Suprapubic skin (tissue), 4 donors: Measurements from ENCODE around the gene UBXN10. TPM values are rescaled to one million over a fixed set of nuclear protein-coding genes. Genes with fewer than 3 reads are reported as not detected.
"Not testable (repeated sequence)": the region's sequence is repeated elsewhere in the genome, so short reads cannot be mapped to it uniquely, and the experiment has no call there.

Experiments used
- DNase-seq, 2 donors: peaks; one replicate each; pipeline ENCODE4 v3.0.0-alpha.2; 2019; ENCODE audit warnings: low spot score in 2 of 2
- H3K27ac ChIP-seq: fragments of 200-600 bp; sonication (generic); one replicate; pipeline ENCODE4 v1.5.1; 2019
- H3K27me3 ChIP-seq: fragments of 200-600 bp; sonication (generic); one replicate; pipeline ENCODE4 v1.5.1; 2019
- H3K36me3 ChIP-seq: fragments of 200-600 bp; sonication (generic); one replicate; pipeline ENCODE4 v1.5.1; 2019
- H3K4me1 ChIP-seq: fragments of 200-600 bp; sonication (generic); one replicate; pipeline ENCODE4 v1.5.1; 2019
- H3K4me3 ChIP-seq: fragments of 200-600 bp; sonication (generic); one replicate; pipeline ENCODE4 v1.5.1; 2019; ENCODE audit warnings: mild to moderate bottlenecking
- H3K9me3 ChIP-seq: fragments of 200-600 bp; sonication (generic); one replicate; pipeline ENCODE4 v1.5.1; 2019
- EP300 ChIP-seq: sonication (generic); formaldehyde crosslinking; IDR thresholded peaks from one replicate; pipeline ENCODE4 v1.6.1; 2017; ENCODE audit warnings: antibody characterized with exemption
- POLR2A ChIP-seq, 2 donors: fragments of 450-650 bp; IDR thresholded peaks; one replicate each; pipeline ENCODE4 v1.6.1; 2017; ENCODE audit warnings: antibody characterized with exemption in 2 of 2, mild to moderate bottlenecking in 2 of 2, moderate library complexity in 2 of 2
- POLR2AphosphoS5 ChIP-seq, 3 donors: sonication (generic); formaldehyde crosslinking; IDR thresholded peaks; one replicate each; pipeline ENCODE4 v1.6.1; 2017; ENCODE audit warnings: antibody characterized with exemption in 3 of 3
- WGBS: methylation state at CpG from one replicate; pipeline ENCODE4 v1.1.5; 2018; 5-methylcytosine and 5-hydroxymethylcytosine counted together
- total RNA-seq, 4 donors: library from RNA; depleted of rRNA; stranded (reverse); fragments of >200 nt; gene quantifications; one replicate each; pipeline ENCODE4 v1.1.0, GENCODE V29; 2016
- TF ChIP-seq, protein P1 (sequence below), 2 donors: fragments of 200-600 bp in 1 of 2; fragments of 450-650 bp in 1 of 2; sonication (generic) in 1 of 2; IDR thresholded peaks; one replicate each; pipeline ENCODE4 v1.5.1; 2016 to 2019; ENCODE audit warnings: antibody characterized with exemption in 2 of 2, mild to moderate bottlenecking in 1 of 2, moderate library complexity in 1 of 2

UBXN10 gene
- total RNA-seq, 4 donors from 2014 or later: 0.48 to 1.0 (median 0.68) TPM

DNA sequence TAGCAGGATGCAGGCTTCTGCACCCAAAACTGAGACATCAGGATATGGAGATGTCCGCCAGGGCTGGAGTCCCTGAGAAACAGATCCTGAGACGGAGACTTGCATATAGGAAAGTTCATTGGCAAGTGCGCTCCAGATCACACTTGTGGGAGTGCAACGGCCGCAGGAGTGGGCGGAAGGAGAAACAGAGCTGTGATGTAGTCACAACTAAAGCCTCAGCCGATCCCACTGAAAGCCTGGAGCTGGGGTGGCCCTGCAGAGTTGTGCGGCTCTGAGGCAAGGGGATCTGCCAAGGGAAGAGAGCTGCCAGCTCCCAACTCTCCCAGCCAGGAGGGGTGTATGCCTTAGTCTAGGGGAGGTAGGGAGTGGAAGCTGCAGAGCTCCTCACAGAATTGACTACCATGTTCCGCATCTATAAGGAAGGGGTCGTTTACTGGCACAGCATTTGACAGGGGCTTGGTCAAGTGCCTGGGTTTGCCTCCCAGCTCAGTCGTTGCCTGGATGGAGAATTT is 42.5 kb downstream of the UBXN10 start:
- no peak for DNase-seq

DNA sequence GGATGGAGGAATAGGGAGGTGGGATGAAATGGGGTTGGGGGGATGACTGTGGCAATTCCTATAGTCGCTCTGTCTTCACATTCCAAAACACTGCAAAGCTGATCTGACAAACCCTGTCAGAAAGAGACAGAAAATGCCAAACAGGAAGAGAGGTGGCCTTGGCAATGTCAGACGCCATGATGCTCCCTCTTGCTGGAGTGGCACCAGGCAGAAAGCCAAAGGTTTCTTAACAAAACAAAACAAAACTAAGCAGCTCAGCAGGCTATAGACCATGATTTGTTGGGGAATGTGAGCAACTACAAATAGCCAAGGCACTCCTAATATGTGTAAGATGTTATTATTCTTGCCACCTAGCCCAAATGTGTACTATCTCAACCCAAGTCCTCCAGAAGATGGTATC is 43.3 kb downstream of the UBXN10 start:
- no peak for TF ChIP-seq EP300
- 56% methylated on average over 2 of the region's 2 CpGs for WGBS
- Histone ChIP-seq H3K27me3 (peaks cover 72% of the 10 kb centered on the region), H3K36me3 (no peaks in the 10 kb centered on the region), H3K4me1 (peaks cover 4% of the 10 kb centered on the region), H3K27ac (no peak overlapping the region), H3K4me3 (no peak overlapping the region), H3K9me3 (no peaks in the 10 kb centered on the region)
- DNase-seq: no peak

More for the DNA sequence above, 42.5 kb downstream of the UBXN10 start:
- Histone ChIP-seq H3K36me3 (no peaks in the 10 kb centered on the region), H3K4me1 (peaks cover 3% of the 10 kb centered on the region), H3K4me3 (no peak overlapping the region), H3K27me3 (peaks cover 73% of the 10 kb centered on the region), H3K27ac (no peak overlapping the region), H3K9me3 (no peaks in the 10 kb centered on the region)
- 66% methylated on average over 9 of the region's 11 CpGs for WGBS
- TF ChIP-seq EP300: no peak

GRCh38 chr1:20232564-20232963 is 46.7 kb downstream of the UBXN10 start:
- DNase-seq, H3K4me1 ChIP-seq, H3K4me3 ChIP-seq, H3K36me3 ChIP-seq, H3K9me3 ChIP-seq, H3K27ac ChIP-seq: not testable (repeated sequence)
- peaks cover 75% of the 10 kb centered on the region for H3K27me3 ChIP-seq
- 19% methylated on average over 7 of the region's 7 CpGs for WGBS

DNA sequence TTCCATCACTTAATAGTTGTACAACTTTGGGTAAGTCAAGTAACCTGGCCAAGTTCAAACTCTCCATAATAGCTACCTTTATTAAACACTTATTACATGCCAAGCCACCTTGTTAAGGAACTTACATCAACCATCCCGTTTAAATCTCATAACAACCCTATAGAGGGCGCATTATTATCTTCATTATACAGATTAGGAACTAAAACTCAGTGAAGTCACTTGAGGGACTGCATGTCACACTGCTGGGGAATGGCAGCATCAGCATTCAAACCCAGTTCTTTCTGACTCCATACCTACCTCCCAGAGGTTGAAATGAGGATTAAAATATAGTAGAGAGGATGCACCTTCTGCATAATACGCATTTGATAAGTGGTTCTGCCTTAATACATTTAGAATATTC is 47.5 kb downstream of the UBXN10 start:
- Histone ChIP-seq H3K27ac (no peak overlapping the region), H3K9me3 (no peaks in the 10 kb centered on the region), H3K36me3 (no peaks in the 10 kb centered on the region), H3K27me3 (peaks cover 69% of the 10 kb centered on the region), H3K4me1 (peaks cover 4% of the 10 kb centered on the region), H3K4me3 (no peak overlapping the region)
- 35% methylated on average over 3 of the region's 3 CpGs for WGBS
- no peak for DNase-seq
- TF ChIP-seq EP300: no peak
- TF ChIP-seq, protein P1, sequence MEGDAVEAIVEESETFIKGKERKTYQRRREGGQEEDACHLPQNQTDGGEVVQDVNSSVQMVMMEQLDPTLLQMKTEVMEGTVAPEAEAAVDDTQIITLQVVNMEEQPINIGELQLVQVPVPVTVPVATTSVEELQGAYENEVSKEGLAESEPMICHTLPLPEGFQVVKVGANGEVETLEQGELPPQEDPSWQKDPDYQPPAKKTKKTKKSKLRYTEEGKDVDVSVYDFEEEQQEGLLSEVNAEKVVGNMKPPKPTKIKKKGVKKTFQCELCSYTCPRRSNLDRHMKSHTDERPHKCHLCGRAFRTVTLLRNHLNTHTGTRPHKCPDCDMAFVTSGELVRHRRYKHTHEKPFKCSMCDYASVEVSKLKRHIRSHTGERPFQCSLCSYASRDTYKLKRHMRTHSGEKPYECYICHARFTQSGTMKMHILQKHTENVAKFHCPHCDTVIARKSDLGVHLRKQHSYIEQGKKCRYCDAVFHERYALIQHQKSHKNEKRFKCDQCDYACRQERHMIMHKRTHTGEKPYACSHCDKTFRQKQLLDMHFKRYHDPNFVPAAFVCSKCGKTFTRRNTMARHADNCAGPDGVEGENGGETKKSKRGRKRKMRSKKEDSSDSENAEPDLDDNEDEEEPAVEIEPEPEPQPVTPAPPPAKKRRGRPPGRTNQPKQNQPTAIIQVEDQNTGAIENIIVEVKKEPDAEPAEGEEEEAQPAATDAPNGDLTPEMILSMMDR (IDR thresholded peaks at IDR 0.05): peak in 1 of 2 donors; percentile 16

- Histone ChIP-seq H3K4me3 (no peak overlapping the region), H3K4me1 (peaks cover 4% of the 10 kb centered on the region), H3K27ac (no peak overlapping the region), H3K27me3 (peaks cover 69% of the 10 kb centered on the region), H3K36me3 (no peaks in the 10 kb centered on the region), H3K9me3 (no peaks in the 10 kb centered on the region)
- TF ChIP-seq POLR2A (IDR thresholded peaks at IDR 0.05) (no peak), EP300 (no peak), POLR2AphosphoS5 (IDR thresholded peaks at IDR 0.05) (no peak)
- TF ChIP-seq, protein P1 (IDR thresholded peaks at IDR 0.05): no peak
- WGBS: 17% methylated on average over 6 of the region's 6 CpGs
- DNase-seq: no peak
These were observed 48.0 kb downstream of the UBXN10 start for GRCh38 chr1:20233866-20234265.

DNA sequence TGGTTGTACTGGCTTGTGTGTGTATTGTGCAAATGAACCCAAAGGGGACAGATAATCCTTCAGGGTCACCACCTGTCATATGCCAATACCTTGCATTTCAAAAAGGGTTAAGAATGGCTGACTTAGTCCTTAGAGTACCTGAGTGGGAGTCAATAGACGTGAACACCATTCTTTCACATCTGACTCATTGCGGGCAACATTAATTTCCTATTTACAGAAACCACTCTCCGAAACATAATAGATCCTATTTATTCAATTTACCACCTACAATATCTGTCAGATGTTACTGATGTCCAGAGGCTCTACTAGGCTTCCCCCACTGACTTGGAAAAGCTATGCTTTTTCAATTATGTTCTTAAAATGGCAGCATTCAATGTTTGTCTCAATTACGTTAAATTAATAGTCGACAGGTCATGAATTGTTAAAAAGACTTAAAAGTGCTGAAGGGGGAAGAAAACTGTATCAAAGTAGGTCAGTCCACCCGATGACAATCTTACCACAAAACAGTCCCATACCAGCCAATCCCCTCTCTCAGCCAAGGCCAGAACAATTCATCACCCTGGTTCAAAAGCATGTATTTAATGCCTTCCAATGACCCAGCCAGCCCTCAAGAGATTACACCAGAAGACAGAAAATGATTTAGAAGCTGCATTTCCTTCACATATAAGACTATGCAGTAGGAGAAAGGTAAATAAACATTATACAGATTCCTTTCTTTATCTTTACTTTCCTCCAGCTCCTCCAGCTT is 49.1 kb downstream of the UBXN10 start:
- Histone ChIP-seq H3K27me3 (peaks cover 71% of the 10 kb centered on the region), H3K4me1 (peaks cover 4% of the 10 kb centered on the region), H3K4me3 (no peak overlapping the region), H3K9me3 (no peaks in the 10 kb centered on the region), H3K27ac (no peak overlapping the region), H3K36me3 (no peaks in the 10 kb centered on the region)
- TF ChIP-seq POLR2A (IDR thresholded peaks at IDR 0.05) (no peak), POLR2AphosphoS5 (IDR thresholded peaks at IDR 0.05) (no peak), EP300 (no peak)
- TF ChIP-seq, protein P1 (IDR thresholded peaks at IDR 0.05): no peak
- DNase-seq: no peak
- 75% methylated on average over 6 of the region's 6 CpGs for WGBS

GRCh38 chr1:20237646-20238045 is 51.8 kb downstream of the UBXN10 start:
- Histone ChIP-seq H3K4me3 (no peak overlapping the region), H3K4me1 (peaks cover 4% of the 10 kb centered on the region), H3K27me3 (peaks cover 61% of the 10 kb centered on the region), H3K36me3 (no peaks in the 10 kb centered on the region), H3K27ac (no peak overlapping the region), H3K9me3 (no peaks in the 10 kb centered on the region)
- 83% methylated on average over 6 of the region's 6 CpGs for WGBS
- TF ChIP-seq EP300 (no peak), POLR2A (IDR thresholded peaks at IDR 0.05) (no peak), POLR2AphosphoS5 (IDR thresholded peaks at IDR 0.05) (no peak)
- TF ChIP-seq, protein P1 (IDR thresholded peaks at IDR 0.05): no peak
- no peak for DNase-seq
